Neural progenitor cell (in vitro differentiated cells): ENCODE results near the gene ISOC1.

Experiments
- EZH2phosphoT487 ChIP-seq: fragments of 200-600 bp; sonication (generic); IDR thresholded peaks from 2 replicates; pipeline ENCODE4 v1.6.1; 2017; ENCODE audit warnings: antibody characterized with exemption
- TF ChIP-seq, protein P1 (sequence below): fragments of 200-600 bp; sonication (generic); IDR thresholded peaks from 2 replicates; pipeline ENCODE4 v1.5.1; 2017; ENCODE audit warnings: antibody characterized with exemption, mild to moderate bottlenecking

DNA sequence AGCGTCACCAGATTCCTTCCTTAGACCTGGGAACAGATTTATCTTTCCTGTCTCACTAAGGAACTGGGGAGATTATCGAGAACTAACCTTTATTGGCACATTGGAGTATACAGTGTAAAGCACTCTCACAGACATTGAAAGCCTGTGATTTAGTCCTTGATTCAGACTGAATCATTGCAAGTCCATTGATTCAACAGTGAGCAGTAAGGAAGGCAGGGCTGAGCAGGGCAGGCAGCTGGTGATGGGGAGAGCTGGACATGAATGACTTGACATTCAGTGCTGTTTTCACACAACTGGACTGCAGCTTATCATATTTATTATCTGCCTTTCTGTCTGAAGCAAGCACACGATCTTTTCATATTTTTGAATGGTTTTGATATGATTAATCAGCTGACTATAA is 16.2 kb downstream of the ISOC1 start:
- TF ChIP-seq, protein P1, sequence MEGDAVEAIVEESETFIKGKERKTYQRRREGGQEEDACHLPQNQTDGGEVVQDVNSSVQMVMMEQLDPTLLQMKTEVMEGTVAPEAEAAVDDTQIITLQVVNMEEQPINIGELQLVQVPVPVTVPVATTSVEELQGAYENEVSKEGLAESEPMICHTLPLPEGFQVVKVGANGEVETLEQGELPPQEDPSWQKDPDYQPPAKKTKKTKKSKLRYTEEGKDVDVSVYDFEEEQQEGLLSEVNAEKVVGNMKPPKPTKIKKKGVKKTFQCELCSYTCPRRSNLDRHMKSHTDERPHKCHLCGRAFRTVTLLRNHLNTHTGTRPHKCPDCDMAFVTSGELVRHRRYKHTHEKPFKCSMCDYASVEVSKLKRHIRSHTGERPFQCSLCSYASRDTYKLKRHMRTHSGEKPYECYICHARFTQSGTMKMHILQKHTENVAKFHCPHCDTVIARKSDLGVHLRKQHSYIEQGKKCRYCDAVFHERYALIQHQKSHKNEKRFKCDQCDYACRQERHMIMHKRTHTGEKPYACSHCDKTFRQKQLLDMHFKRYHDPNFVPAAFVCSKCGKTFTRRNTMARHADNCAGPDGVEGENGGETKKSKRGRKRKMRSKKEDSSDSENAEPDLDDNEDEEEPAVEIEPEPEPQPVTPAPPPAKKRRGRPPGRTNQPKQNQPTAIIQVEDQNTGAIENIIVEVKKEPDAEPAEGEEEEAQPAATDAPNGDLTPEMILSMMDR: no peak
- TF ChIP-seq EZH2phosphoT487: no peak
